AG04450 (cell line): ENCODE measurements around the gene CTDNEP1. TPM values are rescaled to one million over a fixed set of nuclear protein-coding genes. Genes with fewer than 3 reads are reported as not detected.

Experiments
- CTCF ChIA-PET: fragments of 300-600, 350-600 bp; formaldehyde crosslinking; extraction: SDS; loops from one replicate; lab custom pipeline; 2022; ENCODE audit warnings: antibody characterized with exemption, inconsistent platforms; lab: Charles Lee
- POLR2A ChIA-PET: fragments of 350-600 bp; formaldehyde crosslinking; extraction: SDS; loops from one replicate; lab custom pipeline; 2021; ENCODE audit warnings: antibody characterized with exemption, inconsistent platforms; lab: Yijun Ruan, JAX
- DNase-seq: peaks from one replicate; pipeline ENCODE4 v3.0.0-alpha.2; 2011; ENCODE audit warnings: low read depth, low spot score
- H3K27ac ChIP-seq: one replicate; pipeline ENCODE4 v1.5.1; 2012; ENCODE audit warnings: low read depth, low read length, control low read depth
- H3K27me3 ChIP-seq: one replicate; pipeline ENCODE4 v1.6.0; 2012; ENCODE audit warnings: low read length; ENCODE audit not compliant: control insufficient read depth, insufficient read depth
- H3K4me3 ChIP-seq: 2 replicates; pipeline ENCODE4 v1.5.1; 2011; ENCODE audit warnings: mild to moderate bottlenecking, low read depth, low read length, control low read depth
- H3K9me3 ChIP-seq: 2 replicates; pipeline ENCODE4 v1.5.1; 2012; ENCODE audit warnings: low read length; ENCODE audit not compliant: control insufficient read depth, insufficient read depth
- polyA plus RNA-seq: library from polyadenylated mRNA; depleted of rRNA; stranded (reverse); fragments of >200 nt; gene quantifications from 2 replicates; pipeline ENCODE4 v1.2.3, GENCODE V29; 2011
- TF ChIP-seq, protein P1 (sequence below): IDR thresholded peaks from 2 replicates; pipeline ENCODE4 v1.5.1; 2011; ENCODE audit warnings: low read depth, low read length, control low read depth, inconsistent platforms

CTDNEP1 gene
- polyA plus RNA-seq, 1 experiment: 115 TPM

DNA sequence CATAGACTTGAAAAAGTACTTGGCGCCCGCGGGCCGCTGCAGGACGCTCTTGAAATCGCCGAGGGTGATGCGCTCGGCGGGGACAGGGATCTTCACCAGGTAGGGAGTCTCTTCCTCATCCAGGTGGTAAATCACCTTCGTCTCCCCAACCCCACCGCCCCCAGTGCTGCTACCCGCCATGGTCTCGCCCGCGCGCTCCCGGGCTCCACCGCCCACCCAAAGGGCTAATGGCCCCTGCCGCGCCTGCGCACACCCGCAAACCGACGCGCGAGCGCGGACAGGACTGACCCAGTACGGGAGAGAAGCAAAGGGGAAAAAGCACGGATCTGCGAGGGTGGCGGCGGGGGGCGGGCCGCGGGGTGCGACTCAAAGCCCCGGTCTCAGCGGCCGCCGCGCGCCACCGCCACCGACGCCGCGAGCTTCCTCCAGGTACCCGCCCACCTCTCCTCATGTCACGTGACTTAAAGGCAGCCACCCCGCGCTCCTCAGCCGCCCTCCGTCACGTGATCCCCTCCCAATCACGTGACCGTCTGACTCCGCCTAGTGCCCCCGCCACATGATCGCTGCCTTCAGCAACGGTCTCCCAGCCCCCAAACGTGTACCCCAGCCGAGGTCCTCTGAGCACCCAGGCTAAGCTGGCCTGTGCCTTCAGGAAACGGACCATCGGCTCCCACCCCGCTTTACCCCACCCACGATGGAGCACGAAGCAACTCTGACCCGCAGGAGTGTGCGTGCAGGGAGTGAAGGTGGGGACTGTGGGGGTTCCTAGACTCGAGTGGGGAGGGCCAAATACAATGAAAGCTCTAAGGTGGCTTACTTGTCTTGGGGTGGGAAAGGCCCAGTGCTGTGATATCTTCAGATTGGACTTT, 17.2 kb downstream of the CTDNEP1 start, which contains the start of gene DVL2:
TSS of gene DVL2 (minus strand) at position 435 of the 869 bp plus-strand sequence. CDS start at position 180, 255 bp downstream.
- Histone ChIP-seq H3K27me3 (no peaks in the 10 kb centered on the region), H3K4me3 (peak within 1 kb of the TSS; percentile 88), H3K27ac (peak within 1 kb of the TSS; percentile 73), H3K9me3 (no peaks in the 10 kb centered on the region; the same call in 1 of the 2 replicates)
- CTCF ChIA-PET: no interaction called here
- TF ChIP-seq, protein P1, sequence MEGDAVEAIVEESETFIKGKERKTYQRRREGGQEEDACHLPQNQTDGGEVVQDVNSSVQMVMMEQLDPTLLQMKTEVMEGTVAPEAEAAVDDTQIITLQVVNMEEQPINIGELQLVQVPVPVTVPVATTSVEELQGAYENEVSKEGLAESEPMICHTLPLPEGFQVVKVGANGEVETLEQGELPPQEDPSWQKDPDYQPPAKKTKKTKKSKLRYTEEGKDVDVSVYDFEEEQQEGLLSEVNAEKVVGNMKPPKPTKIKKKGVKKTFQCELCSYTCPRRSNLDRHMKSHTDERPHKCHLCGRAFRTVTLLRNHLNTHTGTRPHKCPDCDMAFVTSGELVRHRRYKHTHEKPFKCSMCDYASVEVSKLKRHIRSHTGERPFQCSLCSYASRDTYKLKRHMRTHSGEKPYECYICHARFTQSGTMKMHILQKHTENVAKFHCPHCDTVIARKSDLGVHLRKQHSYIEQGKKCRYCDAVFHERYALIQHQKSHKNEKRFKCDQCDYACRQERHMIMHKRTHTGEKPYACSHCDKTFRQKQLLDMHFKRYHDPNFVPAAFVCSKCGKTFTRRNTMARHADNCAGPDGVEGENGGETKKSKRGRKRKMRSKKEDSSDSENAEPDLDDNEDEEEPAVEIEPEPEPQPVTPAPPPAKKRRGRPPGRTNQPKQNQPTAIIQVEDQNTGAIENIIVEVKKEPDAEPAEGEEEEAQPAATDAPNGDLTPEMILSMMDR: no peak
- POLR2A ChIA-PET: interaction anchor here (0.6 to 5.7 kb wide), 9 partner anchors 8 to 451 kb away, joined by 3 to 42 read pairs (median 3); partner anchors contain the start of genes ACADVL, CTDNEP1, DLG4 and TMEM256
- peak; percentile 87 for DNase-seq

DNA sequence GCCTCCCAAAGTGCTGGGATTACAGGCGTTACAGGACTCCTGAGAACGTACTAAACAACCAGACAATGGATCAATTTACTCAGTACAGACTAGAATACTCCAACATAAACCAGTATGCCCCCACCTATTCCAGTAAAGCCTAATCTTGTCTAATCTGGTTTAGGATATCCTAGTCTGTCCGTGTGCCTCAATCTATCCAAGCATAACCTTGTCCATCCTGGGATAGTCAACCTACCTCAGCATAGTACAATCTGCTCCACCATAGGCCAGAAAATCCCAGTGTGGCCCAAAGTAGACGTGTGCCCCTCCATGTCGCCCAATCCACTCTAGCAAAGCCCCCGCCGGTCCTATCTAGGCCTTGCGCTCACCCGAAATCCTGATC, 17.8 kb downstream of the CTDNEP1 start:
- Histone ChIP-seq H3K27me3 (no peaks in the 10 kb centered on the region), H3K4me3 (peak overlapping the region; percentile 88), H3K9me3 (no peaks in the 10 kb centered on the region; the same call in 1 of the 2 replicates), H3K27ac (peak overlapping the region; percentile 73)
- ChIA-PET POLR2A (interaction anchor here (0.6 to 5.7 kb wide), 7 partner anchors 9 to 452 kb away, joined by 3 to 42 read pairs (median 3); partner anchors contain the start of genes ACADVL, CTDNEP1, DLG4 and TMEM256), CTCF (no interaction called here)
- DNase-seq: no peak
- TF ChIP-seq, protein P1: no peak

DNA sequence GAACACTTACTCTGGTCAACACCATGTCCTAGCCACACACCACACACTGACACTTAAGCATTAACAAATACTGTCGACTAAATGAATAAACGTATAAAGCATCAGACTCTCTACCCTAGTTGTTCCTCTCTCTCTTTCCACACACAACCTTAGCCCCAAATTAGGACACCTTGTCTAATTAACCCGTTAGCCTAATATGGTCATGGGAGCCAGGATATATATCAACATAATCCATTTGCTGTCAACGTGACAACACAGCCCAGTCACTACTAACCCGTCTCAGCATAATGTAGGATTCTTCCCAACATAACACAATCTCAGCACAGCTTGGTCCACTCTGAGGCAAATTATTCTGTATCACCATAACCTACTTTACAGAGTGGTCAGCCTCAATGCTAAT, 19.4 kb downstream of the CTDNEP1 start:
- POLR2A ChIA-PET: interaction anchor here (5.7 kb wide), 1 partner anchor 12 kb away, joined by 42 read pairs; the partner anchor contains the start of genes ACADVL and DLG4

DNA sequence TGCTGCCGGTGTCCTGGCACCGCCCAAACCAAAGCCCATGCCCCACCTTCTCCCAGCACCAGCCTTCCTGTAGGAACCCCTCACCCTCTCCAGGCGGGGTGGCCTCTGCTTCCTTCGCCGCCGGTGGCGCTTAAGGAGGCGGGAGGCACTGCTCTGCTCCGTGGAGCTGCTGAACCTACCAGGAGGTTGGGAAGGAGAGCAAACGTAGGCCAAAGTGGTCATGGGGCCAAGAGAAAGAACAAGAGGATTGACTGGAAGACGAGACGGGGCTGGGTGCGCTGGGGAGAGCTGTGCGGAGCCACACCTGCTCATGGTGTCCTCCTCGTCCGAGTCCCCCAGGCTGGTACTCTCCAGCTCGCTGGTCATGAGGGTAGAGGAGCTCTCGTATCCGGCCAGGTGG, 22.0 kb downstream of the CTDNEP1 start:
- Histone ChIP-seq H3K27ac (no peak overlapping the region), H3K4me3 (no peak overlapping the region), H3K27me3 (no peaks in the 10 kb centered on the region), H3K9me3 (no peaks in the 10 kb centered on the region; the same call in 1 of the 2 replicates)
- POLR2A ChIA-PET: no interaction called here
- no peak for DNase-seq
- TF ChIP-seq, protein P1: no peak
- CTCF ChIA-PET: no interaction called here

More for the DNA sequence above, 19.4 kb downstream of the CTDNEP1 start:
- peak overlapping the region; percentile 88 for H3K4me3 ChIP-seq
- no peaks in the 10 kb centered on the region for H3K27me3 ChIP-seq
- CTCF ChIA-PET: interaction anchor here (1.3 to 1.5 kb wide), 2 partner anchors 11 to 186 kb away, joined by 4 to 7 read pairs; no protein-coding TSS in a partner anchor
- TF ChIP-seq, protein P1: no peak
- no peak overlapping the region for H3K27ac ChIP-seq
- DNase-seq: no peak
- H3K9me3 ChIP-seq: no peaks in the 10 kb centered on the region; the same call in 1 of the 2 replicates
